ENCODE measurements around the gene ASXL1. TPM values are rescaled to one million over a fixed set of nuclear protein-coding genes. Genes with fewer than 3 reads are reported as not detected.

Gene ASXL1
- total RNA-seq, 2 donors from 2014 or later, result 88.9 to 98.6 TPM

- no peak overlapping the region for H3K9ac ChIP-seq (ENCODE audit: extremely low read depth, low read length, poor library complexity, severe bottlenecking)
- DNase-seq, result no peak
- H3K9me3 ChIP-seq (ENCODE audit: control insufficient read depth, low read length), result no peaks in the 10 kb centered on the region
- H3K4me1 Mint-ChIP-seq, result no peaks in the 10 kb centered on the region
- no peak overlapping the region for H3K4me3 ChIP-seq (ENCODE audit: low read length)
- no peaks in the 10 kb centered on the region for H3K27me3 ChIP-seq (ENCODE audit: control insufficient read depth, insufficient read depth, low read length, poor library complexity, severe bottlenecking)
- H3K27me3 Mint-ChIP-seq (ENCODE audit: insufficient read depth), result no peaks in the 10 kb centered on the region
- no peak overlapping the region for H3K4me3 Mint-ChIP-seq
- H3K36me3 Mint-ChIP-seq (ENCODE audit: low read depth), result peaks cover 69% of the 10 kb centered on the region
- 95 to 98% methylated on average over 10 to 16 of the region's 16 CpGs for WGBS, 2 experiments (ENCODE audit: insufficient coverage in 1 of 2, insufficient read length in 1 of 2)
- H3K4me1 ChIP-seq (ENCODE audit: control insufficient read depth, insufficient read depth, low read length), result no peaks in the 10 kb centered on the region
- no peak for TF ChIP-seq CTCF (conservative IDR thresholded peaks at IDR 0.05)
- H3K9me3 Mint-ChIP-seq, result no peaks in the 10 kb centered on the region
- no peak overlapping the region for H3K27ac ChIP-seq (ENCODE audit: low read depth, low read length)
- peaks cover 76% of the 10 kb centered on the region for H3K36me3 ChIP-seq (ENCODE audit: control insufficient read depth, insufficient read depth, low read length)
- H3K27ac Mint-ChIP-seq, result no peak overlapping the region
These were observed 71.7 kb downstream of the ASXL1 start for GRCh38 chr20:32429745-32430360.

GRCh38 chr20:32431457-32431856 is 73.3 kb downstream of the ASXL1 start:
- Mint-ChIP-seq H3K4me3 (no peak overlapping the region), H3K4me1 (no peaks in the 10 kb centered on the region), H3K9me3 (no peaks in the 10 kb centered on the region), H3K27ac (no peak overlapping the region), H3K36me3 (ENCODE audit: low read depth) (peaks cover 71% of the 10 kb centered on the region), H3K27me3 (ENCODE audit: insufficient read depth) (no peaks in the 10 kb centered on the region)
- H3K9me3 ChIP-seq (ENCODE audit: control insufficient read depth, low read length), result no peaks in the 10 kb centered on the region
- no peaks in the 10 kb centered on the region for H3K27me3 ChIP-seq (ENCODE audit: control insufficient read depth, insufficient read depth, low read length, poor library complexity, severe bottlenecking)
- H3K4me3 ChIP-seq (ENCODE audit: low read length), result no peak overlapping the region
- 98 to 100% methylated on average over 11 to 12 of the region's 12 CpGs for WGBS, 2 experiments (ENCODE audit: insufficient coverage in 1 of 2, insufficient read length in 1 of 2)
- H3K9ac ChIP-seq (ENCODE audit: extremely low read depth, low read length, poor library complexity, severe bottlenecking), result no peak overlapping the region
- no peak overlapping the region for H3K27ac ChIP-seq (ENCODE audit: low read depth, low read length)
- no peak for TF ChIP-seq CTCF (conservative IDR thresholded peaks at IDR 0.05)
- no peak for DNase-seq
- peaks cover 86% of the 10 kb centered on the region for H3K36me3 ChIP-seq (ENCODE audit: control insufficient read depth, insufficient read depth, low read length)
- no peaks in the 10 kb centered on the region for H3K4me1 ChIP-seq (ENCODE audit: control insufficient read depth, insufficient read depth, low read length)

- Histone ChIP-seq H3K27me3 (ENCODE audit: control insufficient read depth, insufficient read depth, low read length, poor library complexity, severe bottlenecking) (no peaks in the 10 kb centered on the region), H3K4me3 (ENCODE audit: low read length) (no peak overlapping the region), H3K36me3 (ENCODE audit: control insufficient read depth, insufficient read depth, low read length) (peaks cover 94% of the 10 kb centered on the region), H3K4me1 (ENCODE audit: control insufficient read depth, insufficient read depth, low read length) (no peaks in the 10 kb centered on the region), H3K9me3 (ENCODE audit: control insufficient read depth, low read length) (no peaks in the 10 kb centered on the region), H3K9ac (ENCODE audit: extremely low read depth, low read length, poor library complexity, severe bottlenecking) (no peak overlapping the region), H3K27ac (ENCODE audit: low read depth, low read length) (no peak overlapping the region)
- no peak for DNase-seq
- H3K27me3 Mint-ChIP-seq (ENCODE audit: insufficient read depth), result no peaks in the 10 kb centered on the region
- no peaks in the 10 kb centered on the region for H3K9me3 Mint-ChIP-seq
- H3K27ac Mint-ChIP-seq, result no peak overlapping the region
- no peak for TF ChIP-seq CTCF (conservative IDR thresholded peaks at IDR 0.05)
- 89 to 95% methylated on average over 2 of the region's 2 CpGs for WGBS, 2 experiments (ENCODE audit: insufficient coverage in 1 of 2, insufficient read length in 1 of 2)
- no peak overlapping the region for H3K4me3 Mint-ChIP-seq
- peaks cover 78% of the 10 kb centered on the region for H3K36me3 Mint-ChIP-seq (ENCODE audit: low read depth)
- no peaks in the 10 kb centered on the region for H3K4me1 Mint-ChIP-seq
These were observed 74.1 kb downstream of the ASXL1 start for GRCh38 chr20:32432277-32432676.

Data from endodermal cell (in vitro differentiated cells).